Osteocyte (in vitro differentiated cells): ENCODE data around the gene TRPM7. TPM values are rescaled to one million over a fixed set of nuclear protein-coding genes. Genes with fewer than 3 reads are reported as not detected.
"Not testable (repeated sequence)": the region's sequence is repeated elsewhere in the genome, so short reads cannot be mapped to it uniquely, and the experiment has no call there.

ENCODE experiments used
- DNase-seq: peaks from one replicate; pipeline ENCODE4 v3.0.0; 2021; ENCODE audit warnings: mixed read lengths; ENCODE audit not compliant: unreplicated experiment; ENCODE audit errors: extremely low spot score
- H3K27ac Mint-ChIP-seq: one replicate; pipeline ENCODE4 v1.8.0; 2021; ENCODE audit warnings: mild to moderate bottlenecking, mixed read lengths; ENCODE audit not compliant: unreplicated experiment
- H3K27me3 Mint-ChIP-seq: one replicate; pipeline ENCODE4 v1.8.0; 2021; ENCODE audit warnings: mixed read lengths; ENCODE audit not compliant: unreplicated experiment
- H3K36me3 Mint-ChIP-seq: one replicate; pipeline ENCODE4 v1.8.0; 2021; ENCODE audit warnings: mixed read lengths; ENCODE audit not compliant: unreplicated experiment
- H3K4me1 Mint-ChIP-seq: one replicate; pipeline ENCODE4 v1.8.0; 2021; ENCODE audit warnings: mixed read lengths; ENCODE audit not compliant: unreplicated experiment
- H3K4me3 Mint-ChIP-seq: one replicate; pipeline ENCODE4 v1.8.0; 2021; ENCODE audit warnings: mild to moderate bottlenecking, moderate library complexity, mixed read lengths; ENCODE audit not compliant: unreplicated experiment
- H3K9me3 Mint-ChIP-seq: one replicate; pipeline ENCODE4 v1.8.0; 2021; ENCODE audit warnings: mixed read lengths; ENCODE audit not compliant: unreplicated experiment
- CTCF ChIP-seq: fragments of 200-600 bp; sonication (generic); IDR thresholded peaks from 2 replicates; pipeline ENCODE4 v1.5.0; 2021; ENCODE audit warnings: antibody characterized with exemption, mild to moderate bottlenecking, moderate library complexity
- total RNA-seq: library from RNA; stranded (reverse); gene quantifications from 2 replicates; pipeline ENCODE4 v1.2.1, GENCODE V29; 2021

TRPM7 gene
- total RNA-seq, 1 donor from 2014 or later = 53.6 TPM

- Mint-ChIP-seq H3K4me1 (no peaks in the 10 kb centered on the region), H3K9me3 (no peaks in the 10 kb centered on the region), H3K27me3 (no peaks in the 10 kb centered on the region), H3K36me3 (peaks cover 19% of the 10 kb centered on the region), H3K4me3 (no peak overlapping the region), H3K27ac (no peak overlapping the region)
- no peak for DNase-seq
- no peak for TF ChIP-seq CTCF
Observed at GRCh38 chr15:50710585-50710984, 24.0 kb upstream of the TRPM7 start.

DNA sequence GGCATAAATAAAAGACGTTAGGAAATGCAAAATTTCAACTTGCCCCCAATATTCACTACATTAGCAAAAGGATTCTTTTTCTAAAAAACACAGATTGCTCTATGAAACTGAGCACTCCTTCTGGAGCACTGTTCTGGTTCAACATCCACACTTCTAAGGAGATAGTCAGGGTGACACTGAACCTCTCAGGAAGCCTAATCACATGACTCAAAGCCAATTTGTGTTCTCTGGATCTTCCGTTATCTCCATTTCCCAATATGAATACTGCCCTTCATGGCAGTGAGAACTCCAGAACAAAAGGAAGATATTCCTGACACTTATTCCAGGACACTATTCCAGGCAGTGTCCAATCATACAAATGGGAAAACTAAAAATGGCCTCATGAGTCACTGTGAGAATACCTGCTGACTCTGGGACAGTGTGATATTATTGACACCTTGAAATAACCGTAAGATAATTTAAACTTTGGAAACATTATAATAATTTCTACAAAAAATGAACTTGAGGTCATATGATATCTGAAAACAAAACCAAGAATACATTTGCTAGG, 21.4 kb upstream of the TRPM7 start:
- H3K27me3 Mint-ChIP-seq = no peaks in the 10 kb centered on the region
- no peak for TF ChIP-seq CTCF

GRCh38 chr15:50702762-50703334, 16.3 kb upstream of the TRPM7 start:
- Mint-ChIP-seq H3K4me1 (no peaks in the 10 kb centered on the region), H3K9me3 (no peaks in the 10 kb centered on the region), H3K27ac (no peak overlapping the region), H3K27me3 (no peaks in the 10 kb centered on the region), H3K4me3 (no peak overlapping the region), H3K36me3 (peaks cover 25% of the 10 kb centered on the region)
- DNase-seq = no peak
- TF ChIP-seq CTCF = no peak

More for the DNA sequence above, 21.4 kb upstream of the TRPM7 start:
- Mint-ChIP-seq H3K27ac (no peak overlapping the region), H3K4me3 (no peak overlapping the region), H3K9me3 (no peaks in the 10 kb centered on the region), H3K36me3 (peaks cover 21% of the 10 kb centered on the region), H3K4me1 (no peaks in the 10 kb centered on the region)
- no peak for DNase-seq

- H3K27ac Mint-ChIP-seq = no peak overlapping the region
- peaks cover 9% of the 10 kb centered on the region for H3K36me3 Mint-ChIP-seq
- H3K4me1 Mint-ChIP-seq = no peaks in the 10 kb centered on the region
- H3K9me3 Mint-ChIP-seq = no peaks in the 10 kb centered on the region
- no peaks in the 10 kb centered on the region for H3K27me3 Mint-ChIP-seq
- DNase-seq = no peak
- no peak for TF ChIP-seq CTCF
- H3K4me3 Mint-ChIP-seq = no peak overlapping the region
Observed at GRCh38 chr15:50698101-50698500, 11.5 kb upstream of the TRPM7 start.

DNA sequence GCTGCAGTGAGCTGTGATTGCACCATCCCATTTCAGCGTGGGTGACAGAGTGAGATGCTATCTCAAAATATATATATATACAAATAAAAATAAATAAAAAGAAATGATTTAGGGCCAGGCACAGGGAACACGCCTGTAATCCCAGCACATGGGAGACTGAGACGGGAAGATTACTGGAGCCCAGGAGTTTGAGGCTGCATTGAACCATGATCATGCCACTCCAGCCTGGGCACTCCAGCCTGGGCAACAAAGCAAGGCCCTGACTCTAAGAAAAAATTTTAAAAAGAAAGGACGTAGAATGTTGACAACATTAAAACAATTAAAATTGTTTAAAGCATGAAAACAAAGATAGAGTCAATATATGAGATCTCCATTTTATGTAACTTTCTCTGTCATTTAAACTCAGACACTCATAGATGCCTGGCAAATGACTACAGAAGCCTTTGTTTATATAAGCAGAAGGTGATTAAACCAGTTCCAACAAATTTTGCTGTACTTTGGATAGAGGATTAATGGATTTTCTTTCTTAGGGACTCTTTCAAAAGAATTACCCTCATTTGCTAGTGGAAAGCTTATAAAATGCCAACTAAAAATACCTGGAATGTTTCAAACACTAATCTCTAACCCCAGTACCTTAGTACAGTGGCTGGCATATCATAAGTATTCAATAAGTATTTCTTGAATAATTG, 10.7 kb upstream of the TRPM7 start:
- H3K4me1 Mint-ChIP-seq = no peaks in the 10 kb centered on the region

GRCh38 chr15:50694634-50695165, 8.1 kb upstream of the TRPM7 start:
- not testable (repeated sequence) for DNase-seq, H3K27ac Mint-ChIP-seq, H3K4me3 Mint-ChIP-seq, H3K27me3 Mint-ChIP-seq, H3K9me3 Mint-ChIP-seq, H3K4me1 Mint-ChIP-seq, H3K36me3 Mint-ChIP-seq

More for the DNA sequence above, 10.7 kb upstream of the TRPM7 start:
- no peak for DNase-seq
- H3K4me3 Mint-ChIP-seq = no peak overlapping the region
- TF ChIP-seq CTCF = no peak
- H3K9me3 Mint-ChIP-seq = no peaks in the 10 kb centered on the region
- H3K27ac Mint-ChIP-seq = no peak overlapping the region
- H3K36me3 Mint-ChIP-seq = peaks cover 9% of the 10 kb centered on the region
- no peaks in the 10 kb centered on the region for H3K27me3 Mint-ChIP-seq
